Esophagus squamous epithelium (tissue), 4 donors: ENCODE data around the gene ATRN.

Experiments used
- CTCF ChIP-seq, 6 experiments: fragments of 450-650 bp in 4 of 6; fragments of 200-600 bp in 2 of 6; sonication (generic) in 2 of 6; IDR thresholded peaks; one replicate each; pipeline ENCODE4 v1.5.1; 2016 to 2019; ENCODE audit warnings: antibody characterized with exemption in 6 of 6, mild to moderate bottlenecking in 4 of 6, moderate library complexity in 4 of 6
- POLR2A ChIP-seq, 4 donors: fragments of 450-650 bp; IDR thresholded peaks; one replicate each; pipeline ENCODE4 v1.6.1; 2017; ENCODE audit warnings: antibody characterized with exemption in 4 of 4, mild to moderate bottlenecking in 4 of 4, moderate library complexity in 3 of 4

- no peak for TF ChIP-seq CTCF (IDR thresholded peaks at IDR 0.05)
- TF ChIP-seq POLR2A (IDR thresholded peaks at IDR 0.05) = no peak
These were observed 219.2 kb downstream of the ATRN start for GRCh38 chr20:3689978-3690377.
